Fibroblast of lung (primary cell): ENCODE results near the gene ABHD13. TPM values are rescaled to one million over a fixed set of nuclear protein-coding genes. Genes with fewer than 3 reads are reported as not detected.

Experiments used
- DNase-seq, 2 donors: peaks; one replicate each; pipeline versions ENCODE4 v3.0.0 to v3.0.0-alpha.2; 2010; ENCODE audit warnings: low read depth in 2 of 2
- H2AFZ ChIP-seq: 2 replicates; pipeline ENCODE4 v1.5.1; 2012; ENCODE audit warnings: low read length, control low read depth, inconsistent platforms
- H3K27ac ChIP-seq: 2 replicates; pipeline ENCODE4 v1.5.1; 2011; ENCODE audit warnings: low read length, control low read depth; ENCODE audit not compliant: insufficient read depth
- H3K27me3 ChIP-seq: 2 replicates; pipeline ENCODE4 v1.5.1; 2011; ENCODE audit warnings: mild to moderate bottlenecking, low read length; ENCODE audit not compliant: control insufficient read depth, insufficient read depth
- H3K36me3 ChIP-seq: 2 replicates; pipeline ENCODE4 v1.5.1; 2011; ENCODE audit warnings: low read length; ENCODE audit not compliant: control insufficient read depth, insufficient read depth
- H3K4me1 ChIP-seq: 2 replicates; pipeline ENCODE4 v1.5.1; 2011; ENCODE audit warnings: low read length; ENCODE audit not compliant: control insufficient read depth, insufficient read depth; ENCODE audit errors: extremely low read depth
- H3K4me2 ChIP-seq: 2 replicates; pipeline ENCODE4 v1.5.1; 2011; ENCODE audit warnings: low read length, control low read depth; ENCODE audit not compliant: insufficient read depth; ENCODE audit errors: extremely low read depth
- H3K4me3 ChIP-seq, 4 experiments: fragments of 200-600 bp in 1 of 4; sonication (generic) in 1 of 4; replicated peaks in 1 of 4; 2 replicates each; pipeline ENCODE4 v1.5.1; 2011 to 2016; ENCODE audit warnings: low read length in 4 of 4, low read depth in 3 of 4, mild to moderate bottlenecking in 3 of 4, control low read depth in 2 of 4, inconsistent platforms in 1 of 4, mixed read lengths in 1 of 4; ENCODE audit not compliant: insufficient read depth in 1 of 4; ENCODE audit errors: control extremely low read depth in 1 of 4
- H3K79me2 ChIP-seq: 2 replicates; pipeline ENCODE4 v1.5.1; 2012; ENCODE audit warnings: mild to moderate bottlenecking, low read length, inconsistent platforms; ENCODE audit not compliant: control insufficient read depth, insufficient read depth
- H3K9ac ChIP-seq: 2 replicates; pipeline ENCODE4 v1.5.1; 2011; ENCODE audit warnings: mild to moderate bottlenecking, low read length, control low read depth; ENCODE audit not compliant: insufficient read depth
- H3K9me3 ChIP-seq: 2 replicates; pipeline ENCODE4 v1.5.1; 2012; ENCODE audit warnings: low read depth, low read length; ENCODE audit not compliant: control insufficient read depth, insufficient read depth
- H4K20me1 ChIP-seq: 2 replicates; pipeline ENCODE4 v1.5.1; 2011; ENCODE audit warnings: low read length; ENCODE audit not compliant: control insufficient read depth, insufficient read depth; ENCODE audit errors: extremely low read depth
- CTCF ChIP-seq, 2 donors: IDR thresholded peaks in 1 of 2; conservative IDR thresholded peaks in 1 of 2; 1 replicate in 1 of 2; 2 replicates in 1 of 2; pipeline ENCODE4 v1.5.1; 2011 to 2012; ENCODE audit warnings: low read length in 2 of 2, control low read depth in 1 of 2, inconsistent platforms in 1 of 2, low read depth in 1 of 2, mild to moderate bottlenecking in 1 of 2
- EZH2 ChIP-seq: IDR thresholded peaks from 2 replicates; pipeline ENCODE4 v1.5.1; 2012; ENCODE audit warnings: low read length, control low read depth, mild to moderate bottlenecking; ENCODE audit errors: missing control alignments
- polyA plus RNA-seq, 2 donors: library from polyadenylated mRNA; depleted of rRNA in 1 of 2; stranded (reverse) in 1 of 2; unstranded in 1 of 2; fragments of >200 nt; gene quantifications; 2 replicates each; pipeline ENCODE4 v1.2.1, GENCODE V29; 2011 to 2012; ENCODE audit warnings: missing spikeins in 1 of 2
- total RNA-seq: library from RNA; depleted of rRNA; stranded (reverse); fragments of >200 nt; gene quantifications from 2 replicates; pipeline ENCODE4 v1.2.1, GENCODE V29; 2014

Gene ABHD13
- total and polyA plus RNA-seq, 2 donors (not counting 1 experiment from before 2014, with no cell fraction given) = 7.1 to 9.7 TPM

- Histone ChIP-seq H3K36me3 (no peaks in the 10 kb centered on the region), H4K20me1 (no peaks in the 10 kb centered on the region), H3K27ac (no peak overlapping the region), H3K9ac (no peak overlapping the region), H3K4me2 (no peak overlapping the region), H3K4me3 (no peak overlapping the region), H2AFZ (no peak overlapping the region), H3K79me2 (no peaks in the 10 kb centered on the region), H3K4me1 (no peaks in the 10 kb centered on the region), H3K9me3 (no peaks in the 10 kb centered on the region), H3K27me3 (no peaks in the 10 kb centered on the region)
- no peak for TF ChIP-seq CTCF (conservative IDR thresholded peaks at IDR 0.05 in 1 of 2, IDR thresholded peaks at IDR 0.05 in 1 of 2; ENCODE audit: low read depth in 1 of 2, low read length in 2 of 2)
- no peak for TF ChIP-seq EZH2
- DNase-seq = no peak
Observed at GRCh38 chr13:108249150-108249549, 31.0 kb downstream of the ABHD13 start.

- H3K36me3 ChIP-seq = no peaks in the 10 kb centered on the region
- TF ChIP-seq CTCF (conservative IDR thresholded peaks at IDR 0.05 in 1 of 2, IDR thresholded peaks at IDR 0.05 in 1 of 2; ENCODE audit: low read depth in 1 of 2, low read length in 2 of 2) = no peak
- TF ChIP-seq EZH2 = no peak
- H3K27me3 ChIP-seq = no peaks in the 10 kb centered on the region
- H3K4me1 ChIP-seq = no peaks in the 10 kb centered on the region
- no peaks in the 10 kb centered on the region for H3K79me2 ChIP-seq
- no peak overlapping the region for H2AFZ ChIP-seq
- DNase-seq = no peak
- H3K9ac ChIP-seq = no peak overlapping the region
- H3K4me3 ChIP-seq = no peak overlapping the region
- no peaks in the 10 kb centered on the region for H4K20me1 ChIP-seq
- no peak overlapping the region for H3K27ac ChIP-seq
- no peaks in the 10 kb centered on the region for H3K9me3 ChIP-seq
- no peak overlapping the region for H3K4me2 ChIP-seq
Observed at GRCh38 chr13:108257248-108257647, 39.1 kb downstream of the ABHD13 start.

GRCh38 chr13:108263621-108264355, 45.6 kb downstream of the ABHD13 start:
- no peak overlapping the region for H2AFZ ChIP-seq
- H3K79me2 ChIP-seq = no peaks in the 10 kb centered on the region
- no peak for DNase-seq
- no peak for TF ChIP-seq EZH2
- no peaks in the 10 kb centered on the region for H3K27me3 ChIP-seq
- no peak overlapping the region for H3K4me3 ChIP-seq
- H3K4me2 ChIP-seq = no peak overlapping the region
- no peak overlapping the region for H3K27ac ChIP-seq
- H3K36me3 ChIP-seq = no peaks in the 10 kb centered on the region
- no peaks in the 10 kb centered on the region for H3K4me1 ChIP-seq
- H4K20me1 ChIP-seq = no peaks in the 10 kb centered on the region
- H3K9ac ChIP-seq = no peak overlapping the region
- no peaks in the 10 kb centered on the region for H3K9me3 ChIP-seq
